CD4-positive, CD25-positive, alpha-beta regulatory T cell (primary cell): ENCODE data around the gene BACH2. TPM values are rescaled to one million over a fixed set of nuclear protein-coding genes. Genes with fewer than 3 reads are reported as not detected.

Experiments
- ATAC-seq, 2 donors: fragments of 150-1000 bp; cut with Tn5 transposase; one replicate each; pipeline ENCODE4 v1.10.0; 2021; ENCODE audit warnings: low read depth in 2 of 2, moderate number of reproducible peaks in 2 of 2, moderate library complexity in 1 of 2
- DNase-seq, 3 donors: peaks; one replicate each; pipeline versions ENCODE4 v3.0.0 to v3.0.0-alpha.2; 2012 to 2022; ENCODE audit warnings: mixed read lengths in 1 of 3
- H3K27ac ChIP-seq: one replicate; pipeline ENCODE4 v1.7.0; 2013; ENCODE audit warnings: mild to moderate bottlenecking, low read length; ENCODE audit not compliant: insufficient read depth, poor library complexity, severe bottlenecking
- H3K27me3 ChIP-seq: one replicate; pipeline ENCODE4 v1.7.0; 2013; ENCODE audit warnings: low read length; ENCODE audit not compliant: control insufficient read depth, insufficient read depth
- H3K36me3 ChIP-seq: one replicate; pipeline ENCODE4 v1.7.0; 2013; ENCODE audit warnings: mild to moderate bottlenecking, low read length, moderate library complexity; ENCODE audit not compliant: control insufficient read depth, insufficient read depth
- H3K4me1 ChIP-seq: 2 replicates; pipeline ENCODE4 v1.7.0; 2013; ENCODE audit warnings: mild to moderate bottlenecking, low read length; ENCODE audit not compliant: insufficient read depth, control insufficient read depth, poor library complexity, severe bottlenecking
- H3K4me3 ChIP-seq: one replicate; pipeline ENCODE4 v1.7.0; 2013; ENCODE audit warnings: low read depth, mild to moderate bottlenecking, low read length, moderate library complexity
- H3K9me3 ChIP-seq, 2 experiments: 1 replicate in 1 of 2; 2 replicates in 1 of 2; pipeline ENCODE4 v1.7.0; 2013; ENCODE audit warnings: low read length in 2 of 2, mild to moderate bottlenecking in 1 of 2, moderate library complexity in 1 of 2; ENCODE audit not compliant: control insufficient read depth in 2 of 2
- H3K27ac Mint-ChIP-seq, 3 donors: one replicate each; pipeline ENCODE4 v1.8.0; 2020 to 2022; ENCODE audit warnings: mild to moderate bottlenecking in 3 of 3, mixed read lengths in 3 of 3, moderate library complexity in 2 of 3
- H3K27me3 Mint-ChIP-seq: one replicate; pipeline ENCODE4 v1.8.0; 2022; ENCODE audit warnings: mild to moderate bottlenecking, mixed read lengths
- H3K36me3 Mint-ChIP-seq: one replicate; pipeline ENCODE4 v1.8.0; 2020; ENCODE audit warnings: mixed read lengths
- H3K4me1 Mint-ChIP-seq, 4 donors: one replicate each; pipeline ENCODE4 v1.8.0; 2020 to 2022; ENCODE audit warnings: mixed read lengths in 4 of 4, mild to moderate bottlenecking in 1 of 4
- H3K4me3 Mint-ChIP-seq, 4 donors: one replicate each; pipeline ENCODE4 v1.8.0; 2020 to 2022; ENCODE audit warnings: mild to moderate bottlenecking in 4 of 4, mixed read lengths in 4 of 4, moderate library complexity in 3 of 4
- H3K9me3 Mint-ChIP-seq, 7 donors: one replicate each; pipeline ENCODE4 v1.8.0; 2020 to 2022; ENCODE audit warnings: mixed read lengths in 7 of 7, mild to moderate bottlenecking in 3 of 7, moderate library complexity in 2 of 7
- polyA plus RNA-seq, 4 donors: library from polyadenylated mRNA; unstranded; fragments of 300-500 nt; fragmentation: Illumina TruSeq; gene quantifications; one replicate each; pipeline ENCODE4 v1.2.3, GENCODE V29; 2021
- total RNA-seq: library from RNA; stranded (reverse); gene quantifications from one replicate; pipeline ENCODE4 v1.2.3, GENCODE V29; 2022

Gene BACH2
- total and polyA plus RNA-seq, 5 donors from 2014 or later = 3.8 to 51.3 (median 7.1) TPM

GRCh38 chr6:89886378-89887120 lies 410.1 kb downstream of the BACH2 start:
- DNase-seq = no peak
- no peak overlapping the region for H3K4me3 ChIP-seq
- Mint-ChIP-seq H3K4me1 (peaks cover 0 to 4% (median 1%) of the 10 kb centered on the region in 4 donors), H3K27ac (no peak overlapping the region), H3K4me3 (no peak overlapping the region), H3K36me3 (no peaks in the 10 kb centered on the region), H3K27me3 (peaks cover 21% of the 10 kb centered on the region), H3K9me3 (no peaks in the 10 kb centered on the region)
- peaks cover 5% of the 10 kb centered on the region for H3K27me3 ChIP-seq
- H3K27ac ChIP-seq = no peak overlapping the region
- H3K4me1 ChIP-seq = no peaks in the 10 kb centered on the region
- no peak for ATAC-seq
- no peaks in the 10 kb centered on the region for H3K9me3 ChIP-seq
- H3K36me3 ChIP-seq = no peaks in the 10 kb centered on the region
